Measurements from ENCODE around the gene DGLUCY. TPM values are rescaled to one million over a fixed set of nuclear protein-coding genes. Genes with fewer than 3 reads are reported as not detected.

The DGLUCY gene
- total and polyA plus RNA-seq, 2 of the 8 experiments (the other 6 are each of a cell fraction or from before 2014, with no cell fraction given): 24.9 to 31.8 TPM

- TF ChIP-seq TEAD4 (IDR thresholded peaks at IDR 0.05; ENCODE audit: low read depth, low read length) (no peak), POLR2AphosphoS5 (IDR thresholded peaks at IDR 0.05; ENCODE audit: low read depth, low read length) (no peak), EZH2 (IDR thresholded peaks at IDR 0.05; ENCODE audit: low read depth, low read length, severe bottlenecking) (no peak), GTF2F1 (IDR thresholded peaks at IDR 0.05; ENCODE audit: borderline replicate concordance, low read depth, low read length) (no peak), RFX5 (IDR thresholded peaks at IDR 0.05; ENCODE audit: borderline replicate concordance, low read depth, low read length) (no peak), GABPA (IDR thresholded peaks at IDR 0.05; ENCODE audit: borderline replicate concordance, insufficient read depth, low read length) (no peak)
- no peak overlapping the region for H2BK12ac ChIP-seq (ENCODE audit: low read depth, low read length)
- no peak overlapping the region for H3K56ac ChIP-seq (replicated peaks; ENCODE audit: insufficient read length, low read depth, low read length)
- H3K23ac ChIP-seq (ENCODE audit: insufficient read length): no peak overlapping the region
- H2BK20ac ChIP-seq (ENCODE audit: low read length): no peak overlapping the region
- H3K18ac ChIP-seq (ENCODE audit: extremely low read depth, low read length): no peak overlapping the region
- H3K79me2 ChIP-seq (ENCODE audit: control insufficient read depth in 1 of 2, insufficient read depth in 2 of 2, low read length in 2 of 2): no peaks in the 10 kb centered on the region
- H4K20me1 ChIP-seq (replicated peaks in 1 of 2; ENCODE audit: control insufficient read depth in 1 of 2, insufficient read depth in 2 of 2, low read length in 2 of 2): no peaks in the 10 kb centered on the region
- H3K23me2 ChIP-seq (ENCODE audit: low read depth, low read length): no peaks in the 10 kb centered on the region
- H4K8ac ChIP-seq (ENCODE audit: extremely low read depth, insufficient read depth, low read length): no peak overlapping the region
- H3K4me3 ChIP-seq (ENCODE audit: extremely low read depth in 1 of 4, insufficient read depth in 2 of 4, low read depth in 3 of 4, low read length in 4 of 4): no peak overlapping the region
- H2AK5ac ChIP-seq (ENCODE audit: low read depth, low read length): no peak overlapping the region
- H3K9me3 ChIP-seq (ENCODE audit: insufficient read depth in 2 of 2, low read depth in 1 of 2, low read length in 1 of 2): peaks cover 4 to 5% of the 10 kb centered on the region in 2 experiments; a peak in 3 of 4 replicates
- ChIA-PET CTCF (ENCODE audit: partially characterized antibody) (no interaction called here), POLR2A (ENCODE audit: partially characterized antibody) (interaction anchor here (2.8 kb wide), 1 partner anchor 8 kb away, joined by 14 read pairs; the partner anchor contains the start of gene GPR68)
- H3K27me3 ChIP-seq (replicated peaks in 1 of 4; ENCODE audit: control insufficient read depth in 3 of 4, extremely low read depth in 1 of 4, insufficient read depth in 3 of 4, low read length in 3 of 4): peaks cover 0 to 2% (median 0%) of the 10 kb centered on the region in 4 experiments; a peak in 1 of 7 replicates
- H3K4me2 ChIP-seq (ENCODE audit: insufficient read depth in 1 of 2, low read depth in 2 of 2, low read length in 2 of 2): no peak overlapping the region
- no peak overlapping the region for H3K27ac ChIP-seq (ENCODE audit: low read depth, low read length)
- no peak overlapping the region for H2AFZ ChIP-seq (ENCODE audit: low read length)
- no peaks in the 10 kb centered on the region for H3K36me3 ChIP-seq (ENCODE audit: control insufficient read depth in 2 of 4, insufficient read depth in 4 of 4, low read length in 3 of 4)
- no peak overlapping the region for H2BK5ac ChIP-seq (ENCODE audit: low read depth, low read length)
- 96% methylated on average over 7 of the region's 7 CpGs; no CpG with 5 or more reads in 1 of the 2 experiments for WGBS, 2 experiments (ENCODE audit: extremely low coverage in 1 of 2, insufficient coverage in 1 of 2, insufficient read length in 1 of 2, insufficient replicate concordance in 2 of 2, low coverage in 1 of 2, low lambda C conversion rate in 2 of 2, missing lambda C conversion rate in 1 of 2)
- H3K14ac ChIP-seq (ENCODE audit: insufficient read length): no peak overlapping the region
- no peak overlapping the region for H4K91ac ChIP-seq (replicated peaks; ENCODE audit: insufficient read length, low read length)
- no peak overlapping the region for H3K4ac ChIP-seq (replicated peaks; ENCODE audit: insufficient read length, low read depth, low read length)
- no peak overlapping the region for H2BK120ac ChIP-seq (replicated peaks; ENCODE audit: low read depth, low read length)
- no peak overlapping the region for H4K5ac ChIP-seq (ENCODE audit: insufficient read length, low read depth, low read length)
- FAIRE-seq (no peak), DNase-seq (ENCODE audit: low read depth in 1 of 2, low spot score in 2 of 2) (no peak)
- H3K79me1 ChIP-seq (ENCODE audit: low read depth, low read length): no peaks in the 10 kb centered on the region
- H2BK15ac ChIP-seq (ENCODE audit: low read length): no peak overlapping the region
- no peak overlapping the region for H3K9ac ChIP-seq (replicated peaks in 1 of 4; ENCODE audit: extremely low read depth in 1 of 4, low read depth in 3 of 4, low read length in 3 of 4)
- no peaks in the 10 kb centered on the region; a peak in 1 of 7 replicates for H3K4me1 ChIP-seq (replicated peaks in 1 of 4; ENCODE audit: control insufficient read depth in 3 of 4, insufficient read depth in 4 of 4, low read length in 3 of 4)
Measured at GRCh38 chr14:91235841-91236240, 122.0 kb downstream of the DGLUCY start.
